ENCODE measurements around the gene ZNF275.

- TF ChIP-seq CTCF (IDR thresholded peaks at IDR 0.05) (no peak), POLR2A (IDR thresholded peaks at IDR 0.05) (no peak)
These were observed 16.0 kb downstream of the ZNF275 start for GRCh38 chrX:153349952-153350351.
